ENCODE measurements around the gene RDX. TPM values are rescaled to one million over a fixed set of nuclear protein-coding genes. Genes with fewer than 3 reads are reported as not detected.
"Not testable (repeated sequence)": the region's sequence is repeated elsewhere in the genome, so short reads cannot be mapped to it uniquely, and the experiment has no call there.

Gene RDX
- total RNA-seq, 1 experiment from 2014 or later: 0.71 TPM

- no peak overlapping the region for H3K4me2 ChIP-seq (ENCODE audit: low read depth, low read length, poor library complexity, severe bottlenecking)
- H3K4me3 ChIP-seq (ENCODE audit: low read length): no peak overlapping the region
- no peak overlapping the region for H3K9ac ChIP-seq (ENCODE audit: low read length)
- no peak overlapping the region for H2AFZ ChIP-seq (ENCODE audit: low read length)
- H3K9me2 ChIP-seq (replicated peaks; ENCODE audit: insufficient read depth, low read length): no peaks in the 10 kb centered on the region
- H3K27me3 ChIP-seq (ENCODE audit: low read length): no peaks in the 10 kb centered on the region; the same call in 1 of the 2 replicates
- no peaks in the 10 kb centered on the region for H3K9me3 ChIP-seq (ENCODE audit: low read length)
- no peaks in the 10 kb centered on the region for H3K79me2 ChIP-seq (ENCODE audit: low read length)
- H3K4me1 ChIP-seq (ENCODE audit: low read length): peaks cover 11% of the 10 kb centered on the region
- DNase-seq: no peak
- H3K27ac ChIP-seq (ENCODE audit: low read length): no peak overlapping the region
- H3K36me3 ChIP-seq (ENCODE audit: insufficient read depth, low read length): no peaks in the 10 kb centered on the region
- H4K20me1 ChIP-seq (ENCODE audit: insufficient read depth, low read depth, low read length): no peaks in the 10 kb centered on the region; the same call in 1 of the 2 replicates
Measured at GRCh38 chr11:110294509-110294908, 1.9 kb downstream of the RDX start.

GRCh38 chr11:110293389-110293788, 3.0 kb downstream of the RDX start:
- Histone ChIP-seq H3K4me2 (ENCODE audit: low read depth, low read length, poor library complexity, severe bottlenecking) (no peak overlapping the region), H3K79me2 (ENCODE audit: low read length) (no peaks in the 10 kb centered on the region), H4K20me1 (ENCODE audit: insufficient read depth, low read depth, low read length) (no peaks in the 10 kb centered on the region; the same call in 1 of the 2 replicates), H3K27me3 (ENCODE audit: low read length) (no peaks in the 10 kb centered on the region; the same call in 1 of the 2 replicates), H3K4me3 (ENCODE audit: low read length) (no peak overlapping the region), H3K36me3 (ENCODE audit: insufficient read depth, low read length) (no peaks in the 10 kb centered on the region), H3K4me1 (ENCODE audit: low read length) (peaks cover 11% of the 10 kb centered on the region), H3K9me3 (ENCODE audit: low read length) (no peaks in the 10 kb centered on the region), H3K9me2 (replicated peaks; ENCODE audit: insufficient read depth, low read length) (no peaks in the 10 kb centered on the region), H3K9ac (ENCODE audit: low read length) (no peak overlapping the region), H2AFZ (ENCODE audit: low read length) (no peak overlapping the region), H3K27ac (ENCODE audit: low read length) (no peak overlapping the region)
- no peak for DNase-seq

- not testable (repeated sequence) for H3K4me2 ChIP-seq (ENCODE audit: low read depth, low read length, poor library complexity, severe bottlenecking); H4K20me1 ChIP-seq (ENCODE audit: insufficient read depth, low read depth, low read length); DNase-seq; H3K36me3 ChIP-seq (ENCODE audit: insufficient read depth, low read length); H3K4me3 ChIP-seq (ENCODE audit: low read length); H3K9ac ChIP-seq (ENCODE audit: low read length); H3K9me3 ChIP-seq (ENCODE audit: low read length); H2AFZ ChIP-seq (ENCODE audit: low read length); H3K27me3 ChIP-seq (ENCODE audit: low read length); H3K79me2 ChIP-seq (ENCODE audit: low read length); H3K27ac ChIP-seq (ENCODE audit: low read length); H3K9me2 ChIP-seq (replicated peaks; ENCODE audit: insufficient read depth, low read length)
- peaks cover 11% of the 10 kb centered on the region for H3K4me1 ChIP-seq (ENCODE audit: low read length)
Measured at GRCh38 chr11:110292146-110292545, 4.3 kb downstream of the RDX start.

- H3K4me1 ChIP-seq (ENCODE audit: low read length): peaks cover 5% of the 10 kb centered on the region
- H3K27ac ChIP-seq (ENCODE audit: low read length): no peak overlapping the region
- H2AFZ ChIP-seq (ENCODE audit: low read length): no peak overlapping the region
- no peaks in the 10 kb centered on the region; the same call in 1 of the 2 replicates for H3K27me3 ChIP-seq (ENCODE audit: low read length)
- H3K9me3 ChIP-seq (ENCODE audit: low read length): no peaks in the 10 kb centered on the region
- H3K4me3 ChIP-seq (ENCODE audit: low read length): no peak overlapping the region
- no peaks in the 10 kb centered on the region for H3K79me2 ChIP-seq (ENCODE audit: low read length)
- H3K9me2 ChIP-seq (replicated peaks; ENCODE audit: insufficient read depth, low read length): no peaks in the 10 kb centered on the region
- H4K20me1 ChIP-seq (ENCODE audit: insufficient read depth, low read depth, low read length): no peaks in the 10 kb centered on the region; the same call in 1 of the 2 replicates
- H3K9ac ChIP-seq (ENCODE audit: low read length): no peak overlapping the region
- H3K36me3 ChIP-seq (ENCODE audit: insufficient read depth, low read length): no peaks in the 10 kb centered on the region
- H3K4me2 ChIP-seq (ENCODE audit: low read depth, low read length, poor library complexity, severe bottlenecking): no peak overlapping the region
- DNase-seq: no peak
Measured at GRCh38 chr11:110290591-110291334, 5.7 kb downstream of the RDX start.

GRCh38 chr11:110289472-110289871, 6.9 kb downstream of the RDX start:
- Histone ChIP-seq H3K4me2 (ENCODE audit: low read depth, low read length, poor library complexity, severe bottlenecking) (no peak overlapping the region), H3K36me3 (ENCODE audit: insufficient read depth, low read length) (no peaks in the 10 kb centered on the region), H3K79me2 (ENCODE audit: low read length) (no peaks in the 10 kb centered on the region), H3K27me3 (ENCODE audit: low read length) (no peaks in the 10 kb centered on the region), H3K27ac (ENCODE audit: low read length) (no peak overlapping the region), H3K9ac (ENCODE audit: low read length) (no peak overlapping the region), H4K20me1 (ENCODE audit: insufficient read depth, low read depth, low read length) (no peaks in the 10 kb centered on the region), H3K9me3 (ENCODE audit: low read length) (no peaks in the 10 kb centered on the region), H3K9me2 (replicated peaks; ENCODE audit: insufficient read depth, low read length) (no peaks in the 10 kb centered on the region), H2AFZ (ENCODE audit: low read length) (no peak overlapping the region), H3K4me1 (ENCODE audit: low read length) (no peaks in the 10 kb centered on the region), H3K4me3 (ENCODE audit: low read length) (no peak overlapping the region)
- DNase-seq: no peak

GRCh38 chr11:110287537-110287936, 8.9 kb downstream of the RDX start:
- Histone ChIP-seq H3K4me3 (ENCODE audit: low read length) (no peak overlapping the region), H3K27ac (ENCODE audit: low read length) (no peak overlapping the region), H3K79me2 (ENCODE audit: low read length) (no peaks in the 10 kb centered on the region), H3K4me1 (ENCODE audit: low read length) (no peaks in the 10 kb centered on the region), H2AFZ (ENCODE audit: low read length) (no peak overlapping the region), H3K9me2 (replicated peaks; ENCODE audit: insufficient read depth, low read length) (no peaks in the 10 kb centered on the region), H3K9me3 (ENCODE audit: low read length) (no peaks in the 10 kb centered on the region), H3K9ac (ENCODE audit: low read length) (no peak overlapping the region), H3K4me2 (ENCODE audit: low read depth, low read length, poor library complexity, severe bottlenecking) (no peak overlapping the region), H3K27me3 (ENCODE audit: low read length) (no peaks in the 10 kb centered on the region), H4K20me1 (ENCODE audit: insufficient read depth, low read depth, low read length) (no peaks in the 10 kb centered on the region), H3K36me3 (ENCODE audit: insufficient read depth, low read length) (no peaks in the 10 kb centered on the region)
- no peak for DNase-seq

- Histone ChIP-seq H3K9ac (ENCODE audit: low read length) (no peak overlapping the region), H3K9me2 (replicated peaks; ENCODE audit: insufficient read depth, low read length) (no peaks in the 10 kb centered on the region), H3K4me3 (ENCODE audit: low read length) (no peak overlapping the region), H2AFZ (ENCODE audit: low read length) (no peak overlapping the region), H3K79me2 (ENCODE audit: low read length) (no peaks in the 10 kb centered on the region), H3K36me3 (ENCODE audit: insufficient read depth, low read length) (no peaks in the 10 kb centered on the region), H3K9me3 (ENCODE audit: low read length) (no peaks in the 10 kb centered on the region), H4K20me1 (ENCODE audit: insufficient read depth, low read depth, low read length) (no peaks in the 10 kb centered on the region), H3K4me2 (ENCODE audit: low read depth, low read length, poor library complexity, severe bottlenecking) (no peak overlapping the region), H3K27me3 (ENCODE audit: low read length) (no peaks in the 10 kb centered on the region), H3K4me1 (ENCODE audit: low read length) (no peaks in the 10 kb centered on the region), H3K27ac (ENCODE audit: low read length) (no peak overlapping the region)
- no peak for DNase-seq
Measured at GRCh38 chr11:110286298-110287040, 9.9 kb downstream of the RDX start.

- Histone ChIP-seq H3K27ac (ENCODE audit: low read length) (no peak overlapping the region), H3K9me2 (replicated peaks; ENCODE audit: insufficient read depth, low read length) (no peaks in the 10 kb centered on the region), H2AFZ (ENCODE audit: low read length) (no peak overlapping the region), H3K9ac (ENCODE audit: low read length) (no peak overlapping the region), H4K20me1 (ENCODE audit: insufficient read depth, low read depth, low read length) (no peaks in the 10 kb centered on the region), H3K4me3 (ENCODE audit: low read length) (no peak overlapping the region), H3K79me2 (ENCODE audit: low read length) (no peaks in the 10 kb centered on the region), H3K9me3 (ENCODE audit: low read length) (no peaks in the 10 kb centered on the region), H3K4me2 (ENCODE audit: low read depth, low read length, poor library complexity, severe bottlenecking) (no peak overlapping the region), H3K4me1 (ENCODE audit: low read length) (no peaks in the 10 kb centered on the region), H3K36me3 (ENCODE audit: insufficient read depth, low read length) (no peaks in the 10 kb centered on the region), H3K27me3 (ENCODE audit: low read length) (no peaks in the 10 kb centered on the region)
- no peak for DNase-seq
Measured at GRCh38 chr11:110283862-110284261, 12.6 kb downstream of the RDX start.
